ENCODE measurements around the gene XCL2. TPM values are rescaled to one million over a fixed set of nuclear protein-coding genes. Genes with fewer than 3 reads are reported as not detected.

The XCL2 gene
- total RNA-seq, 1 donor from 2014 or later = not detected

DNA sequence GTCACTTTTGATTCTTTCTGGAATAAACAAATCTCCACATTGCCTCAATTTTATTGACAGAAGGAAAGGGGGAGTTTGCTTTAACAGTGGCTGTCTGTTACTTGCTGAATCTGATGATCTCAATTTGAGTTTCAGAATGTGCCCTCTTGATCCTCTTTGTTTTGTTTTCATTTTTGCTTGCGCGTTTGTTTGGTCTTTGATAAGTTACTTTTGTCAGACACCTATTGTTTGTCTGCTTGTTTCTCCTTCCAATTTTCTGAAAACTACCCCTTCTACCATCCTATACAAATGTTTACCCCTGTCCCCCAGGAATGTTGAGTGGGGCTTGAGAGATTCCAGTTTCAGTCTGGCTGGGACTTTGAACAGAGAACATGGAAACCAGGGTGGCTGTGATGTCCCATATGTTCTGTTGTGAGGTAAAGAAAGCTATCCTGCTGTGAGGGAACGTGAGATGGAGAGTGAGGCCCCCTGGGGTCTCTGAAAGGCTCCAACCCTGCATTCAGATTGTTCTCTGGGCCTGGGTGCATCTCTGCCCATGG, 11.8 kb upstream of the XCL2 start:
- Mint-ChIP-seq H3K4me3 (ENCODE audit: unreplicated experiment) (no peak overlapping the region), H3K9me3 (ENCODE audit: low read depth) (no peaks in the 10 kb centered on the region), H3K36me3 (ENCODE audit: low read depth) (no peaks in the 10 kb centered on the region), H3K4me1 (ENCODE audit: low read depth) (peaks cover 33% of the 10 kb centered on the region), H3K27ac (ENCODE audit: unreplicated experiment) (no peak overlapping the region), H3K27me3 (ENCODE audit: low read depth) (no peaks in the 10 kb centered on the region)
- TF ChIP-seq, protein P1, sequence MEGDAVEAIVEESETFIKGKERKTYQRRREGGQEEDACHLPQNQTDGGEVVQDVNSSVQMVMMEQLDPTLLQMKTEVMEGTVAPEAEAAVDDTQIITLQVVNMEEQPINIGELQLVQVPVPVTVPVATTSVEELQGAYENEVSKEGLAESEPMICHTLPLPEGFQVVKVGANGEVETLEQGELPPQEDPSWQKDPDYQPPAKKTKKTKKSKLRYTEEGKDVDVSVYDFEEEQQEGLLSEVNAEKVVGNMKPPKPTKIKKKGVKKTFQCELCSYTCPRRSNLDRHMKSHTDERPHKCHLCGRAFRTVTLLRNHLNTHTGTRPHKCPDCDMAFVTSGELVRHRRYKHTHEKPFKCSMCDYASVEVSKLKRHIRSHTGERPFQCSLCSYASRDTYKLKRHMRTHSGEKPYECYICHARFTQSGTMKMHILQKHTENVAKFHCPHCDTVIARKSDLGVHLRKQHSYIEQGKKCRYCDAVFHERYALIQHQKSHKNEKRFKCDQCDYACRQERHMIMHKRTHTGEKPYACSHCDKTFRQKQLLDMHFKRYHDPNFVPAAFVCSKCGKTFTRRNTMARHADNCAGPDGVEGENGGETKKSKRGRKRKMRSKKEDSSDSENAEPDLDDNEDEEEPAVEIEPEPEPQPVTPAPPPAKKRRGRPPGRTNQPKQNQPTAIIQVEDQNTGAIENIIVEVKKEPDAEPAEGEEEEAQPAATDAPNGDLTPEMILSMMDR (IDR thresholded peaks at IDR 0.05) = no peak
- no peak for DNase-seq (ENCODE audit: low spot score)

DNA sequence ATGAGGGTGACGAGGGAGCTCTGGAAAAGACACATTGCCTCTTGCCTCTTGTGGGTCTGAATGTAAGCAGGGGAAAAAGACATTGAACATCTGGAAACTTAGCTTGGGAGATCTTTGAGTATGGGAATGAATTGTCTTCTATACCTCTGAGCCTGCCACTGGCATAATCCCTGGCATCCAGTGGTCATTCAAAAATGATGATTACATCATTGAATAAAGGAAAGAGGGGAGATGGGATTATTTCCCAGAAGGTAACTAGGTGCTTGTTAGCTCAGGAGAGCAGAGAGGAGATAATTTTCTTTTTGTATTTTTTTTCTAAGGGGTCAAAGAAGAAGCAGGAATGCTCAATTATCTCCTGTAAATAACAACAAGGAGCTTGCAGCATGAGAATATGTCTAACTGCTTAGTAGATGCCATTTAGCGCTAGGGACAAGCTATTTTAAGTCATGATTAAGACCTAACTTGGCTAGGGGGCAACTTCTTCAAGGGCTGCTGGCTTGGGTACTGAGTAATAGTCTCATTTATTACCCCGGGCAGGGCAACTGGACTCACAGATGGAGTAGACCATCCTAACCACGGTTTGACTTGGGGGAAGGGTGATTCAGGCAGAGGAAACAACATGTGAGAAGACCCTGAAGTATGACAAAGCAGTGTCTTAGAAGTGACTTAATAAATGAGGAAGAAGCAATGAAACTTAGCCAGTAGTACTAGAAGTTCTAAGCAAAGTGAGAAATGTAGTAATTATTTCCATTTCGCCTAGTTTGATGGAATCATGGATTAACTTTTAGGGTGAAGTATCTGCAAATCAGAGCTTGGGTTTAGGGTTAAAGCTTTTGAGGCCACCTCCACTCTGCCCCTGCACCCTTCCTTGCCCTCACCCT, 11.0 kb upstream of the XCL2 start:
- Mint-ChIP-seq H3K9me3 (ENCODE audit: low read depth) (no peaks in the 10 kb centered on the region), H3K4me1 (ENCODE audit: low read depth) (peaks cover 33% of the 10 kb centered on the region), H3K4me3 (ENCODE audit: unreplicated experiment) (no peak overlapping the region), H3K36me3 (ENCODE audit: low read depth) (no peaks in the 10 kb centered on the region), H3K27ac (ENCODE audit: unreplicated experiment) (no peak overlapping the region), H3K27me3 (ENCODE audit: low read depth) (no peaks in the 10 kb centered on the region)
- TF ChIP-seq, protein P1 (IDR thresholded peaks at IDR 0.05) = no peak
- DNase-seq (ENCODE audit: low spot score) = no peak

DNA sequence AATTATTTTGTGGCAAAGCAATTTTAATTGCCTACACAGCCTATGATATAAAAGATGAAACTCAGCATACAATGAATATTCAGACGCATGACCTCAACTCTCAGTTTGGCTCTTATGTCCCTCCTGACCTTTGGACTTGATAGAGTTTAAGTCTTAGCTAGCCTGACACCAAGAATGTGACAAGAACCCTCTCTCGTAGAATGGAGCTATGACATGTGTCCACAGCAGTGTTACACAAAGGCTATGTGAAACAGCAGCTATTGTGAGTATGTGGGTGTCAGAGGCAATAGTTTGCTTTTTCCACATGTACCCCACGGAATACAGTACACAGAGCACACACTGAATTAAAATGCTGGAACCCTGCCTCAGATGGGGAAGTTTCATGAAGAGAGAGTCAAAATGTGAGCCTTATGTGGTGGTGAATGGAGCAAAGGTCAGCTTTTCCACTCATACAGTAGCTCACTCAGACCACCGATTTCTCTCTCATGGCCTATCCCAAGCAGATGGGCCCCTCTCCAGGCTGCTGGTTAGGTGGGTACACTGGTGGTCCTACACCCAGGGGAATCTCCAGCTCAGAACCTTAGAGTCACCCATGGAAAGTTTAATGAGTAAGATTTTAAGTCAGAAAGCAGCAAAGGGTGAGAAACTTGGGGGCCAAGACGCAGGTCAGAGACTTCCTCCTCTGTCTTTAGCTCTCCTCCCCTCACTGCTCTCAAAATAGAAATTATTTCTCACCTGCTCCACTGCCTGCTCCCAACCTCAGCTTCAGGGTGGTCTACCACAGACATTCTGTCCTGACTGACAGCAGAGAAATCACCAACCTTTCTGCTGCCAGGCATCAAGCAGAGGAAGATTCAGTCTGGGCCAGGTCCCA, 10.1 kb upstream of the XCL2 start:
- TF ChIP-seq, protein P1 (IDR thresholded peaks at IDR 0.05) = no peak
- Mint-ChIP-seq H3K4me3 (ENCODE audit: unreplicated experiment) (no peak overlapping the region), H3K9me3 (ENCODE audit: low read depth) (no peaks in the 10 kb centered on the region), H3K27ac (ENCODE audit: unreplicated experiment) (no peak overlapping the region), H3K4me1 (ENCODE audit: low read depth) (peaks cover 33% of the 10 kb centered on the region), H3K27me3 (ENCODE audit: low read depth) (no peaks in the 10 kb centered on the region), H3K36me3 (ENCODE audit: low read depth) (no peaks in the 10 kb centered on the region)
- no peak for DNase-seq (ENCODE audit: low spot score)

DNA sequence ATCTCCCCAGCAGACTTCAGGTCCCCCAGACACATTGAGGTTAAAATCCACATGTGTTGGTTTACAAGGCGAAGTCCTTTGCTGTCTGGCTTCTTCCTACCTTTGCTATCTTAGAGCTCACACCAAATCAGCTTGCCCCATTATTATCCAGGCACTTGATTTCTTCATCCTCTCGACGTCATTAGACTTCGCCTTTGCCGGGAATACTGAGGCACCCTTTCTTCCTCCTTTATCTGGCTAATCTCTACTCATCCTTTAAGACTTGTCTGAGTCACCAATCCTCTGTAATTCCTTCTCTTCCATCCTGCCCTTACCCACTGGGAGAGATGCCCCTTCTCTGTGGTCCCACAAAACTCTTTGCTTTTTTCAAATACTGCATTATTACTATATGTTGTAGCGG, 9.2 kb upstream of the XCL2 start:
- H3K36me3 Mint-ChIP-seq (ENCODE audit: low read depth) = peaks cover 1% of the 10 kb centered on the region
- H3K27me3 Mint-ChIP-seq (ENCODE audit: low read depth) = no peaks in the 10 kb centered on the region
- H3K4me3 Mint-ChIP-seq (ENCODE audit: unreplicated experiment) = no peak overlapping the region
- H3K4me1 Mint-ChIP-seq (ENCODE audit: low read depth) = peaks cover 31% of the 10 kb centered on the region
- H3K27ac Mint-ChIP-seq (ENCODE audit: unreplicated experiment) = no peak overlapping the region
- TF ChIP-seq, protein P1 (IDR thresholded peaks at IDR 0.05) = no peak
- H3K9me3 Mint-ChIP-seq (ENCODE audit: low read depth) = no peaks in the 10 kb centered on the region
- DNase-seq (ENCODE audit: low spot score) = no peak

DNA sequence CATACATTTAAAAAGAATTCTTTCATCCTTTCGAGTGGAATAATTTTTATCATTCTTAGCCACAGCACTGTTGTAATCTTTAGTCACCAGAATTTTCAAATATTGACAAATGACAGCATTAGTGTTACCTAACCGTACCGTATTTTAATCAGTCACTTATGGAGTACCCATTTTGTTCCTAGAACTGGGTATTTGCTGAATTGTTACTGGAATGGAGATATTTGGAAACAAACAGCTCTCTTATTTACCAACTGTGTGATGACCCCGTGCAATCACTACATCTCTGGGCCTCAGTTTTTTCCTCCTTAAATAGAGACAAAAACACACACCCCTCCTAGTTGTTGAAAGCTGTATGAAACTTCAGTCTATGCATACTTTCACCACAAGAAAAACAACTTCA, 7.9 kb upstream of the XCL2 start:
- Mint-ChIP-seq H3K9me3 (ENCODE audit: low read depth) (no peaks in the 10 kb centered on the region), H3K4me3 (ENCODE audit: unreplicated experiment) (no peak overlapping the region), H3K4me1 (ENCODE audit: low read depth) (peaks cover 19% of the 10 kb centered on the region), H3K36me3 (ENCODE audit: low read depth) (peaks cover 2% of the 10 kb centered on the region), H3K27ac (ENCODE audit: unreplicated experiment) (no peak overlapping the region), H3K27me3 (ENCODE audit: low read depth) (no peaks in the 10 kb centered on the region)
- TF ChIP-seq, protein P1 (IDR thresholded peaks at IDR 0.05) = no peak
- no peak for DNase-seq (ENCODE audit: low spot score)

Data from chondrocyte (in vitro differentiated cells).